Uterus (tissue), 4 donors: Measurements from ENCODE around the gene CD93. TPM values are rescaled to one million over a fixed set of nuclear protein-coding genes. Genes with fewer than 3 reads are reported as not detected.

Experiments
- DNase-seq, 2 donors: peaks; one replicate each; pipeline ENCODE4 v3.0.0-alpha.2; 2019 to 2020
- H3K27ac ChIP-seq, 2 donors: fragments of 200-600 bp; sonication (generic); 1 replicate in 1 of 2; 2 replicates in 1 of 2; pipeline ENCODE4 v1.5.1; 2016 to 2018
- H3K27me3 ChIP-seq, 2 donors: fragments of 200-600 bp; sonication (generic); one replicate each; pipeline ENCODE4 v1.5.1; 2018 to 2019; ENCODE audit warnings: control low read depth in 1 of 2
- H3K36me3 ChIP-seq, 2 donors: fragments of 200-600 bp; sonication (generic); one replicate each; pipeline ENCODE4 v1.5.1; 2019; ENCODE audit warnings: control low read depth in 1 of 2
- H3K4me1 ChIP-seq, 2 donors: fragments of 200-600 bp; sonication (generic); one replicate each; pipeline ENCODE4 v1.5.1; 2018 to 2019; ENCODE audit warnings: control low read depth in 1 of 2
- H3K4me3 ChIP-seq, 2 donors: fragments of 200-600 bp; sonication (generic); 1 replicate in 1 of 2; 2 replicates in 1 of 2; pipeline ENCODE4 v1.5.1; 2018 to 2019; ENCODE audit warnings: mild to moderate bottlenecking in 1 of 2
- H3K9me3 ChIP-seq, 2 donors: fragments of 200-600 bp; sonication (generic); one replicate each; pipeline ENCODE4 v1.5.1; 2019; ENCODE audit warnings: control low read depth in 1 of 2
- POLR2A ChIP-seq, 2 donors: fragments of 450-650 bp; IDR thresholded peaks; one replicate each; pipeline ENCODE4 v1.6.1; 2016; ENCODE audit warnings: antibody characterized with exemption in 2 of 2, mild to moderate bottlenecking in 1 of 2, moderate library complexity in 1 of 2
- intact Hi-C: fragments of 100-400 bp; cut with DNase I; formaldehyde crosslinking; loops from one replicate; pipeline ENCODE4 v1.15.1; 2023; ENCODE audit warnings: low total_unique reads
- total RNA-seq, 4 donors: library from RNA; depleted of rRNA in 3 of 4; stranded (reverse); fragments of >200 nt in 3 of 4; gene quantifications; one replicate each; pipeline versions ENCODE4 v1.1.0 to v1.2.4, GENCODE V29; 2014 to 2023
- TF ChIP-seq, protein P1 (sequence below), 4 experiments: fragments of 200-600 bp in 2 of 4; fragments of 450-650 bp in 2 of 4; sonication (generic) in 2 of 4; IDR thresholded peaks; one replicate each; pipeline ENCODE4 v1.5.1; 2016 to 2019; ENCODE audit warnings: antibody characterized with exemption in 4 of 4, mild to moderate bottlenecking in 2 of 4, moderate library complexity in 1 of 4
- donor health status: DM: yes; HTN: yes; CAD: no.

CD93 gene
- total RNA-seq, 4 donors from 2014 or later: 49.1 to 100 (median 76.4) TPM

DNA sequence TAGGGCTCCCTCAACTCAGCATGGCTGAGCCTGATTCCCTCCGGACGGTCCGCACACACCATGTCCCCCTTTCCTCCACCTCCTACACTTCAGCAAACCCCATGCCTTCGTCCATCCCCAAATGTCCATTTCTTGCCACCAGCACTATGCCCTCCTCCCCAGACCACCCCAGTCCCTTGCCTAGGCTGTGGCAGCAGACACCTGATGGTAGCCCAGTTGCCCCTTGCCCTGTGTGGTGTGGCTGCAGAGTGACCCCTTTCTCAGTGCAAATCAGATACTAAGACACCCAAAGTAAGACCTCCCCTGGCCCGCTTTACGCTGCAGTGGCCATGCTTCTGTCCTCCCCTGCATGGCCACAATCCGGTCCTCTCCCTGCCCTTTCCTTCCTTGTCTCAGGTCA is 34.1 kb upstream of the CD93 start:
- H3K9me3 ChIP-seq: no peaks in the 10 kb centered on the region
- DNase-seq: no peak
- H3K27me3 ChIP-seq: no peaks in the 10 kb centered on the region
- intact Hi-C loops: no loop called here
- H3K4me3 ChIP-seq: no peak overlapping the region
- no peaks in the 10 kb centered on the region for H3K36me3 ChIP-seq
- no peaks in the 10 kb centered on the region for H3K4me1 ChIP-seq
- peak overlapping the region in 1 of 2 donors; percentile 24 for H3K27ac ChIP-seq
- TF ChIP-seq, protein P1, sequence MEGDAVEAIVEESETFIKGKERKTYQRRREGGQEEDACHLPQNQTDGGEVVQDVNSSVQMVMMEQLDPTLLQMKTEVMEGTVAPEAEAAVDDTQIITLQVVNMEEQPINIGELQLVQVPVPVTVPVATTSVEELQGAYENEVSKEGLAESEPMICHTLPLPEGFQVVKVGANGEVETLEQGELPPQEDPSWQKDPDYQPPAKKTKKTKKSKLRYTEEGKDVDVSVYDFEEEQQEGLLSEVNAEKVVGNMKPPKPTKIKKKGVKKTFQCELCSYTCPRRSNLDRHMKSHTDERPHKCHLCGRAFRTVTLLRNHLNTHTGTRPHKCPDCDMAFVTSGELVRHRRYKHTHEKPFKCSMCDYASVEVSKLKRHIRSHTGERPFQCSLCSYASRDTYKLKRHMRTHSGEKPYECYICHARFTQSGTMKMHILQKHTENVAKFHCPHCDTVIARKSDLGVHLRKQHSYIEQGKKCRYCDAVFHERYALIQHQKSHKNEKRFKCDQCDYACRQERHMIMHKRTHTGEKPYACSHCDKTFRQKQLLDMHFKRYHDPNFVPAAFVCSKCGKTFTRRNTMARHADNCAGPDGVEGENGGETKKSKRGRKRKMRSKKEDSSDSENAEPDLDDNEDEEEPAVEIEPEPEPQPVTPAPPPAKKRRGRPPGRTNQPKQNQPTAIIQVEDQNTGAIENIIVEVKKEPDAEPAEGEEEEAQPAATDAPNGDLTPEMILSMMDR (IDR thresholded peaks at IDR 0.05): no peak
- TF ChIP-seq POLR2A (IDR thresholded peaks at IDR 0.05): no peak

DNA sequence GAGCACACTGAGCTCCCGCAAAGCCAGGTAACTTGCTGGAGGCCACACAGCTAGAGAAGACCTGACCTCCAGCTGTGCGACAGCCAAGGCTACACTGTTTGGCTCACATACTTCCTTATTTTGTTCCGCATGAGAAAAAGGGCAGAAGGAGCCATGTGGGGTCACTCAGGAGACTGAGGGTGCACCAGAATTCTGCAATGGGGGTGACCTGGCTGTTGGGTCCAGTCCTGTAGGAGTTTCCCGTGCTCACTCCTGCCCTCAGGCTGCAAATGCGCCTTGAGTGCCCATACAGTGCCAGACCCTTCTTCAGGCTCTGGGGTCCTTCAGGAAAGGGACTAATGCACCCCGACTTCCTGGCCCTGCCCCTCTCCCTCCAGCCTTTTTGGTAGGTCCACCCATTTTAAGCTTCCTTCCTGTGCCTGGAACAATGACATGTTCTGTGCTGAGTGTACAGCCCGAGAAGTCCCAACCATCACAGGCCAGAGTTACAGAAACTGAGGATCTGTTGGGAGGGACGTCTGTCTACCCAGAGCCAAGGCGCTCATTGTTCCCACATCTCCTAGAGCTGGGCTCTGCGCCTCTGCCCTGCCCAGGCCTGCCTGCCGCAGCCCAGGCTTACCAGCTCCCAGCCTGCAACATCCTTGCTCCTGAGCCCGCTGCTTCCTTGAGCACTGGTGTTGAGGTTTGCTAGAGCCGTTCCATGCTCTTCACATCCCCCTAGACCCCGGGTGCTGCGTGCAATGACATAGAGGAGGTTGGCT is 33.5 kb upstream of the CD93 start:
- H3K27me3 ChIP-seq: no peaks in the 10 kb centered on the region
- peak overlapping the region in 1 of 2 donors; percentile 24 for H3K27ac ChIP-seq
- no peak for DNase-seq
- intact Hi-C loops: no loop called here
- no peak for TF ChIP-seq POLR2A (IDR thresholded peaks at IDR 0.05)
- TF ChIP-seq, protein P1 (IDR thresholded peaks at IDR 0.05): no peak
- H3K36me3 ChIP-seq: no peaks in the 10 kb centered on the region
- no peaks in the 10 kb centered on the region for H3K9me3 ChIP-seq
- no peak overlapping the region for H3K4me3 ChIP-seq
- H3K4me1 ChIP-seq: no peaks in the 10 kb centered on the region

DNA sequence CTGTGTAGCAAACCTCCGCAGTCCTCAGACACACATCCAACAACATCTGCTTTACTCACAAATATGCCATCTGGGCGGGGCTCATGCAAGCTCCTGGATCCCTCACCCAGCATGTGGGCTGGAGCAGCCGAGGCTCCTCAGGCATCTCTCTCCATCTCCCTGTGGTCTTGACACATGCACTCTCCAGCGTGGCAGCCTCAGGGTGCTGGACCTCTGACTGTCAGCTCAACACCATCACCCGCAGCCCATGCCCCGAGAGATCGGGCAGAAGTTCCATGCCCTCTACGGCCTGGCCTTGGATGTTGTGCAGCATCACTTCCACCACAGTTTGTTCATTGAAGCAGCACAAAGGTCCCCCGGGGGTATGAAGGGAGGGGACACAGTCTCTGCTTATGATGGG is 32.6 kb upstream of the CD93 start:
- Histone ChIP-seq H3K9me3 (no peaks in the 10 kb centered on the region), H3K4me1 (no peaks in the 10 kb centered on the region), H3K27me3 (no peaks in the 10 kb centered on the region), H3K4me3 (no peak overlapping the region), H3K36me3 (no peaks in the 10 kb centered on the region), H3K27ac (no peak overlapping the region)
- TF ChIP-seq, protein P1 (IDR thresholded peaks at IDR 0.05): no peak
- TF ChIP-seq POLR2A (IDR thresholded peaks at IDR 0.05): no peak
- intact Hi-C loops: no loop called here
- no peak for DNase-seq

DNA sequence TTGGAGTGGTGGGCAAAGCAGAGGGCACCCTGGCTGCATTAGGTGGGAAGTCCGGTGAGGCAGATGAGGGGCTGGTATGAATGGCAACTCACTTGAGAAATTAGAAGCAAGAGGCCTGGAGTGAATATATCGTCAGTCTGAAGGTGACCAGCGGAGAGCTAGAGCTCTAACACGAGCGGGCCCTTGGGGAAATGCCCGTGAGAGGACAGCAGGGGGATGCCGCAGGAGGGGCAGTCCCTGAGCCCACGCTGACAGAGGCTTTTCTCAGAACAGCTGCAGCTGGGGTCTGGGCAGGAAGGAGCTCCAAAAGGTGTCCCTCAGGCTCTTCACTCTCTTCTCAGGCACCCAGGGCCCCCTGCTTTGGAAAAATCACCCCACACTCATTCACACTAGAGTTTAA is 32.0 kb upstream of the CD93 start:
- DNase-seq: no peak
- H3K27me3 ChIP-seq: no peaks in the 10 kb centered on the region
- H3K27ac ChIP-seq: no peak overlapping the region
- TF ChIP-seq, protein P1 (IDR thresholded peaks at IDR 0.05): no peak
- no peak for TF ChIP-seq POLR2A (IDR thresholded peaks at IDR 0.05)
- H3K4me3 ChIP-seq: no peak overlapping the region
- no peaks in the 10 kb centered on the region for H3K4me1 ChIP-seq
- no peaks in the 10 kb centered on the region for H3K36me3 ChIP-seq
- intact Hi-C loops: no loop called here
- H3K9me3 ChIP-seq: no peaks in the 10 kb centered on the region

DNA sequence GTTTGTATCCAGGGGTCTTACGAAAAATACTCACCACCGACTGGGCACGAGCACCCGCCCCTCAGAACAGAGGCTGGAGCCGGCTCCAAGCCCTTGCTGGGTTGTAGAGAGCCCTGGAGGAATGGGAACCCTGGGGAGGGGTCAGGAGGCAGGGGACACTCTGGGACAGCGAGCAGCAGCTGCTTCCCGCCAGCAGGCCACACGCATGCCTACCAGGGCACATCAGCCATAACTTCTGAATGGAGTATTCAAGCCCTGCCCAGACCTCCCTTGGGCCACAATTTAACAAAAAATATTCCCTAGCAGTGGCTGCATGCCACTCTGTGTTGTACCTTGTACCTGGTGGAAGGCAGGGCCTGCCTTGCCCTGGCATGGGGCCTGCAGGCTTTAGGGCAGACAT is 31.6 kb upstream of the CD93 start:
- no peak overlapping the region for H3K27ac ChIP-seq
- no peak for DNase-seq
- no peak for TF ChIP-seq POLR2A (IDR thresholded peaks at IDR 0.05)
- TF ChIP-seq, protein P1 (IDR thresholded peaks at IDR 0.05): no peak
- H3K4me1 ChIP-seq: no peaks in the 10 kb centered on the region
- H3K4me3 ChIP-seq: no peak overlapping the region
- no peaks in the 10 kb centered on the region for H3K27me3 ChIP-seq
- no peaks in the 10 kb centered on the region for H3K36me3 ChIP-seq
- intact Hi-C loops: no loop called here
- H3K9me3 ChIP-seq: no peaks in the 10 kb centered on the region
